Stimulated activated CD8-positive, alpha-beta memory T cell treated with anti-CD3 and anti-CD28 coated beads, Interleukin-4, amount 100 ng/mL, for 4 hours (primary cell): Measurements from ENCODE around the gene NAV2.

Source experiments
- DNase-seq, 2 donors: peaks; one replicate each; pipeline ENCODE4 v3.0.0-alpha.2; 2020; ENCODE audit warnings: low read depth in 2 of 2, low spot score in 1 of 2

Gene NAV2

DNA sequence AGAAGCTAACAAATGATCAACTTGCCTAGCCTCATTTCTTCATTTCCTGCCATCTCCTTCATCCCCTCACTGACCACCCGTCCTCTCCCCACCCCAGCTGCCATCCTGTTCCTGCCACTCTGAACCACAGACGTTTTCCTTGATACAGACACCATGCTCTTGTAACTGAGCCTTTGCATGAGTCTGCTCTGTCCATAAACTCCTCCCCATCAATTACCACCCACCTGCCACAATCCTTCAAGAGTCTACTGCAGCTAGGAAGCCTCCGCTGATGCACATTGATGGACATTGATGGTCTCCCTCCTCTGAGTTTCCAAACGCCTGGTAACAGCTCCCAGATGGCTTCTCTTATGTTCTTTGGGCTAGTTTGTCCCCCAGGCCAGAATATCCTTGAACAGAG, 253.8 kb downstream of the NAV2 start:
- no peak for DNase-seq

DNA sequence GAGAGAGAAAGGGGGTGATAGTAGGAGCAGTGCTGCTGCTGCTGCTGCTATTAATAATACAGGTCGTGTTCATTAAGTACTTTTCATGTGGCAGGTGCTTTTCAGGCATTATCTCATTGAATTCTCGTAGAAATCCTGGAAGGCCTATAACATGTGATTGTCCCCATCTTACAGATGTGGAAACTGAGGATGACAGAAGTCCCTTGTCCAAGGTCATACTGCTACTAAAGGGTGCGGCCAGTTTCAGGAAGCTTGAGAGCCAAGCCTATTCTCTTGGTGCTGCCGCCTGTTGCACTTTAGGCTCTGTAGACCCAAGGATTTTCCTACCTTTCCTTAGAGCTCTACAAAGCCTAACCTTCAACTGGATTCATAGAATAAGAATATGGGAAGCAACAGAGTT, 254.3 kb downstream of the NAV2 start:
- DNase-seq = no peak

DNA sequence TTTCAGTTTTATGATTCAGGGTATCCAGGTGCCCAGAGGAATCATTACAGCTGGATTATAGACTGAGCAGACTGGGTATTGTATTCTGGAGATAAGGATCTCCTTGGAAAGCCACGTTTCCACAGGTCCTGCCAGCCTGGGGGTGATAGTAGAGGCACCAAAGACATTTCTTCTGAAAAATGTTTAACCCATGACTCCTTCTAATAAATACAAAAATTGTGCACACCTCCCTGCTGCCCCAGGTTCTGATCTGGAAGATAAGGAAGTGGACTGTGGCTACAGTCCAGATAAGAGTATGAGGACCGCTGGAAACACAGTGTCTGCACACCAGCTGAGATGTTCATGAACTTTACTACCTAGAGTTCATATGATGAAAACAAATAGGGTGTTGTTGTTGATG, 255.2 kb downstream of the NAV2 start:
- no peak for DNase-seq

DNA sequence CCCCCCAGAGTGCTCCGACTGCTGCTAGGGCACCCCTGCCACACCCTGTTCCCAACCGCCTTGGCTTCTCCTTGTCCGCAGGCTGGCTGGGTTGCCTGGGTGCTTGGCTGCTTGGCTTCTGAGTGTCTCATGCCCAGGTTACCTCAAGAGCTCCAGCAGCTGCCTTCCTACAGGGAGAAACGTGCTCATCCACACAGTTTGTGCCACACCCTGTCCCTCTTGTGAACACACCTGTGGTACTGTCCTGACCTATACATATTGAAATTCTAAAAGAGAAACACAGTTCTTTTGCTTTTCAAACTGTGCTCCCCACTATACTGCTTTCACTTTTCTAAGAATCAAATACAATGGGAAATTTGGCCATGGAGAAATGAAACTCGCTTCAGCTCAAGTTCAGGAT, 256.2 kb downstream of the NAV2 start:
- no peak for DNase-seq

DNA sequence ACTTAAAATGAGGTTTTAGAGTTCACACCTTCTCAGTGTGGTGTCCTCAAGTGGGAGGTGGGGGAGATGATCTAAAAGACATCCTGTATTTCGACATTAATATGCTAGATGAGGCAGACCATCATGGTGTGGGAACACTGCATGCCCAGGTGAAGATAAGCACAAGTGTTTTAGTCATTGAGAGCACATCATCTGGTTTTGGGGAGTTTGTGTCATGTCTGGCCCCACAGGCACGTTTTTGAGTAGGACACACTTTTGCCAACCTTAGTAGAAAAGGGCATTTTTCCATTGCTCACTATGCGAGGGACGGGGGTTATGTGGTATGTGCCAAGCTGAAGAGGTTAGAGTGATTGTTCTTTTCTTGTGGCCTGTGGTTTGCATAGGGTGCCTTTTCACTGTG, 258.3 kb downstream of the NAV2 start:
- DNase-seq = no peak

DNA sequence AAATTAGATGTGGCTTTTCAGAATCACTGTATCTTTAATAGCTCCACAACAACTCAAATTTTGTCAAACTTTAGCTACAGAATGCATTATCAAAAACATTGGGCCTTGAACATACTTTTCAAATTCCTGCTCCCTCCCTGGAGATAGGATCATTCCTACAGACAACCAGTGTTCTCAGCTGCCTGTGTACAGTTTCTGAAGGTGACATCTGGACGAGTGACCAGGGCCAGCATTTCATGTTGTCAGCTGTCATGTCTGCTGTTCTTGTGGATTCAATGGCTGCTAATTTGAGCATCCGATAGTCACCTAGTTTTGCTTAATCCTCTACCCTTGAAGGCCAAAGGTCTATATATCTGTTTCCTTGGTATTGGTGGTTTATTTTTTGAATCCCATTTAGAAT, 259.5 kb downstream of the NAV2 start:
- no peak for DNase-seq

DNA sequence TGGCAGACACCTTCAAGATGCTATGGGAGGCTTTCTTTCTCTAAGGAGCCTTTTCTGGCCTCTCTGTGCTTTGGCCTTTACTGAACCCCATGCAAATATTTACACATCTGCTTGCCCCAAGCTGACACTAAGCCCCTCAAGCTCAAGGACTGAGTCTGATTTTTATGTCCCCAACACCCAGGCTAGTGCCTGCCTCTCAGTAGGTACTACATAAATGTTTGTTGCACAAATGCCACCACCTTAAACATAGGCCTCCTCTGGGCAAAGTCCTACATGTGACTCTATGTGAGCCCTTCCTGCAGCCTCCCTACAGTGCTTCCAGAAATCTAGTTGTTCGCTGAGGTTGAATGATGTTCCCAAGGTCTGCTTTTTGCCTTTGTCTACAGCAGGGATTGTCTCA, 260.0 kb downstream of the NAV2 start:
- no peak for DNase-seq

DNA sequence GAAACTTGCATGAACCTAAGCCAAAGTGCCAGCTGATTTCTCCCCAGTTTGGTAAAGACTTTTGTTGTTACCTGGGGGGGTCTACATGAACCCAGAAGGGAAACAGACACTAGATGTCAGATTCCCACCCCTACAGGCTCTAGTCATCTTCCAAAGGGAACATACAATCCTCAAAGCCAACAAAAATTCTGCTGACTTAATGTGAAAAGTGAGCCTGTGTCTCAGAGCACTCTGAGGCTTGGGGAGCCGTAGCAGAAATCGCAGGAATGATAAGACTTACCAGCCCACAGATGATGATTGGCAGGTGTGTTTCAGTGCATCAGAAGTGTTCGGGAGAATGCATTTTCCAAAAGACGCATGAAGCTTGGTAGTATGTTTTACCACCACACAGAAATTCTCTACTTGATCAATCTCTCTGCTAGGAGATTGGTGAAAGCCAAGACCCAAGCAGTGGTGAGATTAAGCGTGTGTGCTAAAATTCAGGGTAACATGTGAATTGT, 260.5 kb downstream of the NAV2 start:
- no peak for DNase-seq

DNA sequence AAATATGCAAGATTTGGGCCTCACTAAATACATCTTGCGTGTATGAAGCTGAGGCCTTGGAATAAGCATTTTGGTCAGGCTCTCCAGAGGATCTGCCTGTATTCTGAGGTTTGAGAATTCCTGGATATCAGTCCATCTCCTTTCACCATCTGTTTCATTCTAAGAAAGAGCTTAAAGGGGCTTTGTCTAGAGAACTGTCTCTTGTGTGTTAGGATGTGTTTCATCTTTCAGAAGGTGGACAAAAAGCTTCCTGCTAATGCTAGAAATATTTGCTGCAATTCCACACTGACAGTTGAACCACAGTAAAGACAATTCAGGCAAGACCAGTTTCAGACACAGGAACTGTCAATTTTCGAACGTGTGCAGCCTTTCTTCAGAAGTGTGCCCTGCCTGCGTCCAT, 262.2 kb downstream of the NAV2 start:
- DNase-seq = no peak

DNA sequence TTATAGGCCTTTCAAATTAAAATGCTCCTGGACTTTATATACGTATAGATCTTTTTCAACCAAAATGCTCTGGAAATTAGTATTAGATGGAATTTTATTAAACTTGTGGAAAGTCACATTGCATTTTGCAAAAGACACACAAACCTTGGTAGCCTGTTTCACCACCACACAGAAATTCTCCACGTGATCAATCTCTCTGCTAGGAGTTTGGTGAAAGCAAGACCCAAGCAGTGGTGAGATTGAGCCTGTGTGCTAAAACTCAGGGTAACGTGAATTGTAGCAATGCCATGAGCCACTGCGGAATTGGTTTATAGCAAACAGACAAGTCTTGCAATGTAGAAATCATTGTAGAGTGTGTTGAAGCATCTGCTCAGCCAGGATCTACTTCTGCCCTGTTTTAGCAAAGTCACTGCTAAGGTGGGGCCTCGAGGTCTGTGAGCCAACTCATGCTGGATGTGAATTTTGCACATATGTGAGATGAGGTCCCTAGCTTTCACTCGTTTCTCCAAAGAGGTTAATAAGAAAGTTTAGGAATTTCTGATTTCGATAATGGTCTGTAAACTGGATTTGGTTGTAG, 262.9 kb downstream of the NAV2 start:
- DNase-seq = no peak

DNA sequence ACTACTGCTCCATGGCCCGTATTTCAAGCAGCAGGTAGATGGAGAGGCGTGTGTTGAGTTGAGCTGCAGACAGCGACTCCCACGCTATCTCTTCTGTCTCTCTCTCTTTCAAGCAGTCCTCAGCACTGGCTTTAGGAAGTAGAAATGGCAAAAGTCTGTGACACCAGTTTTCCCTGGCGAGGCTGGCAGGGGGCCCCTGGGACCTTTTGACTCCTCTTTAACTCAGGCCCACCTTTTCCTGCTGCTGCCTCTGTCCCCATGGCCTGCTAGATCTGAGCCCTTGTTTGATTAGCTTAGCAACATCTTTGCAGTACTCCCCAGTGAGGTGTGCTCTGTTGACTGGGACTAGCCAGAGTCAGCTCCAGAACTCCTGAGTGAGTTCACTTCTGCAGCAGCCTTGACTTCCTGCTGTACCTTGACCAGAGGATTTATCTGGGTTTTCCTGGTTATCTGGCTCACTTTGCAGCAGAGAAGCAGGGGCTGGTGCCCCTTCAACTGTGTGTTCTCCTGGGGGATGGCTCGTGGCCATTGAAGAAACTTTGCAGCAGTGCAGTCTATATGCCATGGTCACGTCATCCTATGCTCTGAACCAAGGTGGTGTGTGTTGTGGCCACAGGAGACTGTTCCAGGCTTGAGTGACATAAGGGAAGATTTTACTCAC, 263.8 kb downstream of the NAV2 start:
- no peak for DNase-seq

DNA sequence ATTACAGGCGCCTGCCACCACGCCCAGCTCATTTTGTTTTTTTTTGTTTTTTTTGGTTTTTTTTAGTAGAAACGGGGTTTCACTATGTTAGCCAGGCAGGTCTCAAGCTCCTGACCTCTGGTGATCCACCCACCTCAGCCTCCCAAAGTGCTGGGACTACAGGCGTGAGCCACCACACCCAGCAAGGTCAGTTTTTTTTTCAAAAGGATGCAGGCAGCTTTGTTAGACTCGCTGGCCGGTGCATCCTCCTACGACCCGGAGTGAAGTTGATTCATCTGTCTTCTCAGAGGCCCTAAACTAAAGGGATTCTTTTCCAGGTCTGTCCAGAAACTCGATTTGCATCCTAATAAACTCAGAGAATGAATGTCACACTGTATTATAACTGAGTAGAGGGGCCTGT, 265.3 kb downstream of the NAV2 start:
- no peak for DNase-seq

DNA sequence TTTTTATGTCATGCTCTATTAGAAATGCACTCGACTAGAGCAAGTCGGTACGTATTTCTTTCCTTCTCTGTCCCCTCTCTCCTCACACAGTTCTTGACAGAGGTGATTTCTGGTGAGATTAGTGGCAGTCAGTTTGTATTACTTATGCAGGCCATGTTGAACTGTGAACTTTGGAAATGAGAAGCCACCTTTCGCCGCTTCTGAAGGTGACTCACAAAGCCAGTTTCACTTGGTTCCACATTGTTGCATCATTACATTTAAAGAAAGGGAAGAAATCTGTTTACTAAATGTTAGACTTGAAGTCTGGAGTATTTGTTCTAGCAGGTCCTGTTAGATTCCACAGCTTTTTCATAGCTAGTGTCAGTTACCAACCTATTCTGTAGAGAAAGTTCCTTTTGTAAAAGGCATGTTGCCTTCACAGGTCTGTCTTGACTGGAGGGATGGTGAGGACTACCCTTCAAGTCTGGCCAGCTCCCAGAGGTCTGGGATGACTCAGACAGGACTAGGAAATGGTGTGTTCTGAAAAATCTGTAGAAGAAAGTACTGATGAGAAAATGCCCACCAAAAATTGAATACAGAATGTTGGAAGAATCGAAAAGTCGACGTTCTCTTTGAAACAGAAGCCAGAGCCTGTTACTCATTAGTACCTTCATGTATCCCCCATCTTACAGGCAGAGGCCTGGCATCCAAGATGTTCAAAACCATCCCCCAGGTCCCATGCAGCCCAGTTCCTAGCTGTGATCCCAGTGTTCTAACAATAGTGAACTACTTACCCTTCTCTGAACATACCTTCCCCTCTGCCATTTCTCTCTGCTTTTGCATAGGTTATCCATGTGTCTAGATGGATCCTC, 266.3 kb downstream of the NAV2 start:
- DNase-seq = no peak

DNA sequence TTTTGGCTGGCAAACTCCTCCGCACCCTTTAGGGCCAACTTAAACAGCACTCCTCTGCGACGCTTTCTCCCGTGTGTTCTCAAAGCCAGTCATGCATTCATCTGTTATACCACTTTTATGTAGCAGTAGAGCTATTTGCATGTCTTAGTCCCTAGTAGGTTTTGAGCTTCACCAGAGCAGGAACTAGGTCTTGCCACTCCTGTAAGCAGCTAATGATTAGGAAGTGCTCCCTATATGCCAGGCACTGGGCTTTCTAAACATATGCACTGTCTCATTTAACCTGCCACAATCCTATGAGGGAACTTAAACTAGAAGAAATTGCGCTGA, 266.8 kb downstream of the NAV2 start:
- no peak for DNase-seq

DNA sequence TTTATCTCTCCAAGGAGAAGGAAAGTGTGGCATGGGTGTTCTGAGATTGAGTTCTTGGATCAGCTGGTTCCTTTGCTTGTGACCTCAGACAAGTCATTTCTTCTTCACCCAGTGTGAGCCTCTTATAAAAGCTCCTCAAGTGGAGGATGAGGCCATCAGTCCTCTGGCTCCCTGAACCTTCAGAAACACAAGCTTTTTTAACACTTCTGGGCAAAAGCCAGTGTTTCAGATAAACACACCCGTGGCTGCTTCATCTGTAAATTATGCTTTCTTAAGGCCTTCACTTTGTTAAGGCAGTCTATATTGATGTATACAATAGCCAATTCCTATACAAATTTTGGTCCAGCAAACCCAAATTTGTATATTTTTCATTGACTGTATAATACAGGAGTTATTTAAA, 267.8 kb downstream of the NAV2 start:
- no peak for DNase-seq

DNA sequence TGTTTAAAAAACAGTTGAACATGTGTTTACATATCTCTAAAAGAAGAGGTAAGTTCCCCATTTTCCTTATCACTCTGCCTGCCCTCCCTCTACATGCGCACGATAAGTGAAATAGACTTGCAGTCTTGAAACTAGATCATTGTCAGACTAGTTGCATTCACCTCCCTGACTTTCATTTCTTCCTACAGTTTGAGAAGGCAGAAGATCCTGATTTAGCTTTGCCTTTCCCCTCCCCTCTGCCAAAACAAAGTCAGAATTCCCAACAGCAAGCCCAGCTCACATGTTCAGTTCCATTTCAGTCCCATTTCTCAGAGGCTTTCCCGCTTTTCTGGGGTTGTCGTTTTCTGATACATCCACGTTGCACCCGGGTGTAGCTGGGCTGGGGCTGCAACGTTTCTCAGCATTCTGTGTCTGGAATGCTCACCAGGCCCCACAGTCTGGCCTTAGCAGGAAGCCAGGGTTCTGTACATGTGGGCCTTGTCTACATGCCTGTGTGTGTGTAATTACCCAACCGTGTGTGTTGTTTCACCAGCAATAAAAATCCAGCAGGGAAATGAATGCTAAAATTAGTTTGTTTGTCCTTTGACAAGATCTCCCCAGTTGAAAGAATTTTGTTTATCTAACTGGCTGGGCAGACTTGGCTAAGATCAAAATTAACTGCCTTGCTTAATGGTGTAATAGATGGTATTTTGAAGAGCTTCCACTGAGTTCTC, 268.5 kb downstream of the NAV2 start:
- DNase-seq = no peak

DNA sequence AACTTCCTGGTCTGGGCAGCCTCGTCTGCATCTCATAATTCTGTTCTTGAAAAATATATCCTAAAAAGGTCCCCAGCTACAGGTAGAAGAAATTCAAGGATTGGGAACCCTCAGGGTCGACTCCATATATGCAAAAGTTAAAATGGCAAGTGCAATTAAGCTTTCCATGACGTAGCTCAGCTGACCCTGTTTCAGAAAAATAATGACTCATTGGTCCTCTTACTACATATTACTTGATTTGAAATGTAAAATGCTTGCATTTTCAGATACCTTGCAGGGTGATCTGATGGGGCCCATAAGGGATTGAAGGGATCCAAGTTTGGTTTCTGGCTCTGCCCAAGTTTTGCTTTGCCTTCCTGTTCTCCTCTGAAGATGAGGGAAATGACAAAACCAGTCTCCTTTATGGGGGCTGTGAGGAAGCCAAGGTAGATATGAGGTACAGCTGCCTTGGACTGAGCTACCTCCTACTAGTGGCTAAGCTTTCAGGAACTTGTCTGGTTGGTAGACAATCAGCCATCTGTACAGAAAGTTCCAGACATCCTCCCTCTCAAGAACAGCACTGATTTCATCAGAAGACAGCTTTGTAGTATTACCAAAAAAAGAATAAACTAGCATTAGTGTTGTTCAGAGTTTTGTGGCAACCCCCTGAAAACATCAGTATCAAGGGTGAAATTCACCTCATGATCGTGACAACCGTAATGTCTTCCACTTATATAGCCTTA, 270.3 kb downstream of the NAV2 start:
- DNase-seq = no peak

DNA sequence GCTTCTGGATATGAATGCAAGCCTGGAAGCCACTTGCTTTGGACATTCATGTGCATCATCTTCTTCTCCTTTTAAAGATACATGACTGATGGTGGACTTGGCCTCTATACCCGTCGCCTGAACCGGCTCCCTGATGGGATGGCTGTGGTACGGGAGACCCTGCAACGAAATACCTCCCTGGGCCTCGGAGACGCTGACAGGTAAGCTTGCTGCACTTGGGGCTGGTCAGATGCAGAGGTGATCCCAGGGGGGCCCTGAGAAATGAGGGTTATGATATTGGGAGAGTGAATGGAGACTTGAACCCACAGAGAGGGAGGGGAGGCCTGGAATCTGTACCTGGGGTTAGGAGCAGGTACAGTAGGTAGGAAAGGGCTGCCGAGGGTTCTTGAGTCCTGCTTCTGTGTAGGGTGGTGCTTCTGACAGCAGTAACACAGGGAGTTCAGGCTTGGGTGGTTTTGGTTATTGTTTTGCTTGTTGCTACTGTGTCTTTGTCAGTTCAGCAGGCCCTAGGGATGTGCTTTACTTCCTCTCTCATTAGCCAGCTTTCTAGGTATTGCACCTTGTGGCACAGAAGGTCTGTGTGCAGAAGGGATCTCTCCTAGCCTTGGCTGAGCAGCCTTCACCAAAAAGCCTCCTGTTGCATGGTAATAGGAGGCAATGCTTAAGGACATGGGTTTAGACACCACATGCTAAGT, 271.6 kb downstream of the NAV2 start:
- no peak for DNase-seq

DNA sequence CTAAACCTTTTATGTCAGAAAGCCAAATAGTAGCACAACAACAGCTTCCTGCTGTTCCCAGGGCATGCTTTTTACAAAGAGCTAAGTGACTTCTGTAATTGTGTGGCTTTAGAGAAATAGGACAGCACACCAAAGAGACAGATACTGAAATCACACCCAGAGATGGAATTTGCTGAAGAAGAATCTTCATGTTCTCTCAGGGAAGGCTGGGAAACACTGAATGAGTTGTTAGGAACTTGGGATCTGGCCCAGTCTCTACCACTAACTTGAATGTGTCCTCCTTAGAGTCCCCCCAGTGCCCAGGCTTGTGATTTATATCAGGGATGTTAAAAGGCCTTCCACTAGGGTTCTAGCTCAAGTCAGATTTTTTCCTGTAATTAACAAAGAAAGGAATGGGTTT, 272.5 kb downstream of the NAV2 start:
- no peak for DNase-seq

DNA sequence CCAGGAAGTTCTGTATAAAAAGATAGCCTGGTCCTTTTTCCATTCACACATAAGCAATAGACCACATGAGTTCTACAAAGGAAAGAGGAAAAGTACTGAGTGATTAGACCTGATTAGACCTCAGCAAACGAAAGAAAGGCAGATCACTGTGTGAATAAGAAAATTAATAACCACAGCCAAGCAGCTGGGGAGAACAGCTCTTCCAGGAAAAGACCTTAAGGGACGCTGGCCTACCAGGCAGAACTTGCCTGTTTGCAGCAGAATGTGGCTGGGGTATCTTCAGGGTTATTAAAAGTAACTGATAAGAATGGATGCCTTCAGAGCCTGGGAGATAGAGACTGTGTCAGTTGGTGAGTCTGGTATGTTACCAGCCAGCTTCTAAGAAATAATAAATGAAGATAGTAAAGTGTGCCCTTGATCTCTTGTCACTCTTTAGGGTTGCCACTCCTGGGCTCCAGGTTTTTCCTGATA, 274.7 kb downstream of the NAV2 start:
- no peak for DNase-seq
